GM19035 (cell line): ENCODE results near the gene ZNF394.

Source experiments
- ATAC-seq: cut with Tn5 transposase; IDR thresholded peaks from one replicate; pipeline ENCODE4 v1.9.1; 2021; ENCODE audit not compliant: unreplicated experiment

Gene ZNF394

GRCh38 chr7:99453105-99453504 is 47.0 kb downstream of the ZNF394 start:
- ATAC-seq: no peak

DNA sequence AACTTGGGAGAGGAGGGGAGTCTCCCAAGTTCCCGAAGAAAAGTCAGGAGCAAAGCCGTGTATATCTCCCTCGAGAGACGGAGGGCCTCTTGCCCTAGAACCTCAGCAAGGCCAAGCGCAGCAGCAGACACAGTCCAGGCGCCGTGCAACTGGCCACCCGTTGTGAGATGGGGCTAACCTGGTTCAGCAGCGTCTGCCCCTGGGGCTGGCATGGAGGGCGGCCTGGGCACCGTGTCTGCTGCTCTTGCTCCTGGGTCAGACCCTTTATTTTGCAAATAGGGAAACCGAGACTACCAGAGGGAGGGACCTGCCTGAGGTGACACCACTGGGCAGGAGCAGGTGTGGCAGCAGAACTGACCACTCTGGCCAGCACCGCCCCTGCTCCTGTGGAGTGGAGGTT is 47.5 kb downstream of the ZNF394 start:
- ATAC-seq: no peak

GRCh38 chr7:99451936-99452335 is 48.1 kb downstream of the ZNF394 start:
- no peak for ATAC-seq

DNA sequence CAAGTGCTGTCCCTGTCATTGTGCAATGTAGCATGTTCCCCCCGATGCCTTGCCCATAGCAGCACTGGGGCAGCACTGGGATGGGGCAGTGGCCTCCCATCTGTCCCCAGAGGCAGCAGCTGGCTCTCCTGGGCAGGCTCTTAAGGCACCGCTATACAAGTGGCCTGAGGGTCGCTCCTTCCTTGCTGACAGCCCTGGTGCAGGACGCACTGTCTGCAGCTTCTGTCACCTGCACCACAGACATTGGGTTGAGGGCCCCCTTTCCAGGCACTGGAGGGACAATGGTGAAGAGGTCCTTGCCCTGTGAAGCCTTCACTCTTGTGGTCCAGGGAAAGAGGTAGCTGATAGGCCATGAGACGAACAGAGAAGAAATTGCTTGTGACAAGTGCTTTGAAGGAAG is 50.8 kb downstream of the ZNF394 start:
- no peak for ATAC-seq

- ATAC-seq: no peak
Observed at GRCh38 chr7:99448855-99449254, 51.2 kb downstream of the ZNF394 start.

DNA sequence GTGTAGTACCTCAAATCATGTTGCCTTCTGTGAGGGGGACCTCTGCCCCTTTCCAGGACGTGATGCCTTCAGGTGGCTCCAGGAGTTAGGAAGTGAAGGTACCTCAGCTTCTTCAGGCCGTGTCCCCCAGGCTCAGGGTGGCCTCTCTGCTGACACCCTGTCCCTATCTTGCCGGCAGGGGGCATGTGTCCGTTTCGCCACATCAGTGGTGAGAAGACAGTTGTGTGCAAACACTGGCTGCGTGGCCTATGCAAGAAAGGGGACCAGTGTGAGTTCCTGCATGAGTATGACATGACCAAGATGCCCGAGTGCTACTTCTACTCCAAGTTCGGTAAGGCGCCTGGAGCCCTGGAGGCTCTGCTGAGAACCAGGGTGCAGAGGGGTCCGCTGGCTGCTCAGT is 52.1 kb downstream of the ZNF394 start:
- no peak for ATAC-seq

GRCh38 chr7:99446096-99446495 is 54.0 kb downstream of the ZNF394 start:
- ATAC-seq: no peak
